Right hindlimb (tissue), 1 donor: ENCODE measurements around the gene UBP1.
A peak's percentile ranks its signal among the peaks of the same experiment; 100 is the strongest.
"Not testable (repeated sequence)": the region's sequence is repeated elsewhere in the genome, so short reads cannot be mapped to it uniquely, and the experiment has no call there.

Source experiments
- DNase-seq: peaks from one replicate; pipeline ENCODE4 v3.0.0-alpha.2; 2018

Gene UBP1

GRCh38 chr3:33440328-33441224, at the start of gene UBP1:
TSS of gene UBP1 (minus strand) at chr3:33440405. CDS start at chr3:33439848, 557 bp downstream.
- DNase-seq = peak; percentile 100

- DNase-seq = no peak
These were observed 48.5 kb upstream of the UBP1 start for GRCh38 chr3:33488683-33489082.

- no peak for DNase-seq
These were observed 48.0 kb upstream of the UBP1 start for GRCh38 chr3:33488246-33488645.

GRCh38 chr3:33482111-33482521, 41.9 kb upstream of the UBP1 start:
- no peak for DNase-seq

GRCh38 chr3:33474896-33475295, 34.7 kb upstream of the UBP1 start:
- DNase-seq = no peak

GRCh38 chr3:33473813-33474212, 33.6 kb upstream of the UBP1 start:
- DNase-seq = no peak

GRCh38 chr3:33467786-33468185, 27.6 kb upstream of the UBP1 start:
- no peak for DNase-seq

GRCh38 chr3:33461097-33461496, 20.9 kb upstream of the UBP1 start:
- no peak for DNase-seq

GRCh38 chr3:33459577-33459976, 19.4 kb upstream of the UBP1 start:
- not testable (repeated sequence) for DNase-seq

GRCh38 chr3:33458446-33458845, 18.2 kb upstream of the UBP1 start:
- no peak for DNase-seq

GRCh38 chr3:33456756-33457155, 16.6 kb upstream of the UBP1 start:
- no peak for DNase-seq

- no peak for DNase-seq
These were observed 13.1 kb upstream of the UBP1 start for GRCh38 chr3:33453331-33453761.

- DNase-seq = not testable (repeated sequence)
These were observed 11.8 kb upstream of the UBP1 start for GRCh38 chr3:33451994-33452393.

GRCh38 chr3:33447958-33448357, 7.8 kb upstream of the UBP1 start:
- no peak for DNase-seq

GRCh38 chr3:33447256-33447625, 7.0 kb upstream of the UBP1 start:
- DNase-seq = not testable (repeated sequence)

- no peak for DNase-seq
These were observed 2.0 kb upstream of the UBP1 start for GRCh38 chr3:33442190-33442589.

GRCh38 chr3:33441225-33441976, 1.2 kb upstream of the UBP1 start:
- no peak for DNase-seq

GRCh38 chr3:33439546-33440327, 468 bp downstream of the UBP1 start:
- no peak for DNase-seq

- DNase-seq = no peak
These were observed 1.2 kb downstream of the UBP1 start for GRCh38 chr3:33438881-33439545.

GRCh38 chr3:33438284-33438668, 1.9 kb downstream of the UBP1 start:
- DNase-seq = peak; percentile 37

- no peak for DNase-seq
These were observed 2.5 kb downstream of the UBP1 start for GRCh38 chr3:33437556-33438283.

GRCh38 chr3:33433843-33434242, 6.4 kb downstream of the UBP1 start:
- DNase-seq = no peak
